K562 (cell line): Measurements from ENCODE around the gene CDC45. TPM values are rescaled to one million over a fixed set of nuclear protein-coding genes. Genes with fewer than 3 reads are reported as not detected.
A peak's percentile ranks its signal among the peaks of the same experiment; 100 is the strongest.

Source experiments
- ATF3 ChIP-seq, 2 experiments: fragments of 450-650 bp in 1 of 2; sonication (generic) in 1 of 2; formaldehyde crosslinking in 1 of 2; IDR thresholded peaks in 1 of 2; conservative IDR thresholded peaks in 1 of 2; 2 replicates each; pipeline versions ENCODE4 v1.6.1 to v1.8.1; 2016 to 2023; ENCODE audit warnings: mild to moderate bottlenecking in 2 of 2, moderate library complexity in 2 of 2, inconsistent platforms in 1 of 2, missing genetic modification reagents in 1 of 2
- CGGBP1 ChIP-seq: fragments of 250-450 bp; sonication (Bioruptor Pico); IDR thresholded peaks from 2 replicates; pipeline ENCODE4 v1.9.0; 2021; ENCODE audit warnings: mild to moderate bottlenecking
- DIDO1 ChIP-seq: fragments of 450-650 bp; IDR thresholded peaks from 2 replicates; pipeline ENCODE4 v1.6.1; 2016; ENCODE audit warnings: low read depth, missing biosample characterization, missing genetic modification characterization
- FOXM1 ChIP-seq, 2 experiments: fragments of 450-650 bp in 1 of 2; sonication (generic) in 1 of 2; formaldehyde crosslinking in 1 of 2; IDR thresholded peaks; 2 replicates each; pipeline versions ENCODE4 v1.6.1 to v1.9.0; 2017 to 2022; ENCODE audit warnings: low read depth in 2 of 2, mild to moderate bottlenecking in 2 of 2, missing genetic modification reagents in 1 of 2, moderate library complexity in 1 of 2
- GMEB1 ChIP-seq: fragments of 250-450 bp; sonication (Bioruptor Pico); IDR thresholded peaks from 2 replicates; pipeline ENCODE4 v1.4.0; 2020; ENCODE audit warnings: mild to moderate bottlenecking
- GTF2B ChIP-seq: IDR thresholded peaks from 2 replicates; pipeline ENCODE4 v1.6.1; 2011; ENCODE audit not compliant: insufficient read length; ENCODE audit errors: extremely low read depth
- HDAC1 ChIP-seq, 2 experiments: fragments of 450-650 bp; IDR thresholded peaks; 2 replicates each; pipeline ENCODE4 v1.6.1; 2016 to 2017; ENCODE audit warnings: inconsistent platforms in 1 of 2, mild to moderate bottlenecking in 1 of 2, moderate library complexity in 1 of 2
- MAFK ChIP-seq: IDR thresholded peaks from 2 replicates; pipeline ENCODE4 v1.6.1; 2011; ENCODE audit warnings: low read length, improper control_type of control experiment
- NR3C1 ChIP-seq: sonication (generic); formaldehyde crosslinking; IDR thresholded peaks from 2 replicates; pipeline ENCODE4 v1.8.1; 2022; ENCODE audit warnings: missing genetic modification reagents
- PHTF2 ChIP-seq: fragments of 250-450 bp; sonication (Bioruptor Pico); IDR thresholded peaks from 2 replicates; pipeline ENCODE4 v1.5.0; 2021; ENCODE audit warnings: mild to moderate bottlenecking
- RAD21 ChIP-seq, 2 experiments: fragments of 250-450 bp in 1 of 2; fragments of 450-650 bp in 1 of 2; sonication (Bioruptor Pico) in 1 of 2; formaldehyde crosslinking in 1 of 2; IDR thresholded peaks in 1 of 2; conservative IDR thresholded peaks in 1 of 2; 2 replicates each; pipeline versions ENCODE4 v1.4.0 to v1.8.0; 2020 to 2022; ENCODE audit warnings: mild to moderate bottlenecking in 2 of 2, moderate library complexity in 1 of 2
- SAP30 ChIP-seq: fragments of 200-600 bp; sonication (generic); IDR thresholded peaks from 2 replicates; pipeline ENCODE4 v1.6.1; 2012; ENCODE audit warnings: borderline replicate concordance, low read depth, mild to moderate bottlenecking, moderate library complexity, low read length, control low read depth, inconsistent platforms; ENCODE audit not compliant: insufficient read depth, poor library complexity, severe bottlenecking
- polyA plus RNA-seq, 8 experiments: library from polyadenylated mRNA; depleted of rRNA in 4 of 8; stranded (reverse) in 5 of 8; unstranded in 3 of 8; fragments of >200 nt; fragmentation: Nextera tagmentation in 2 of 8; fragmentation: Illumina TruSeq in 1 of 8; extraction: Ambion mirVana in 2 of 8; extraction: Trizol in 1 of 8; gene quantifications; 2 replicates each; pipeline versions ENCODE4 v1.2.1 to v1.2.3, GENCODE V29; 2011 to 2014; ENCODE audit warnings: inconsistent platforms in 1 of 8, missing spikeins in 1 of 8
- total RNA-seq, 7 experiments: library from RNA; depleted of rRNA in 6 of 7; stranded (reverse); fragments of >200 nt in 6 of 7; fragmentation: Illumina TruSeq in 2 of 7; extraction: Trizol in 2 of 7; gene quantifications; 2 replicates each; pipeline versions ENCODE4 v1.2.1 to v1.2.3, GENCODE V29; 2011 to 2021; ENCODE audit warnings: low replicate concordance in 1 of 7
- TF ChIP-seq, protein P1 (sequence below), 2 experiments: fragments of 450-650 bp; IDR thresholded peaks; 2 replicates each; pipeline ENCODE4 v1.6.1; 2018; ENCODE audit warnings: mild to moderate bottlenecking in 2 of 2, low read depth in 1 of 2; ENCODE audit not compliant: partially characterized antibody in 2 of 2
- TF ChIP-seq, protein P2 (sequence below): sonication (generic); formaldehyde crosslinking; IDR thresholded peaks from 2 replicates; pipeline ENCODE4 v1.8.0; 2022; ENCODE audit warnings: mild to moderate bottlenecking, missing genetic modification reagents

The CDC45 gene
- total and polyA plus RNA-seq, 9 of the 15 experiments (the other 6 are each of a cell fraction or from before 2014, with no cell fraction given), result 251 to 580 (median 410) TPM

DNA sequence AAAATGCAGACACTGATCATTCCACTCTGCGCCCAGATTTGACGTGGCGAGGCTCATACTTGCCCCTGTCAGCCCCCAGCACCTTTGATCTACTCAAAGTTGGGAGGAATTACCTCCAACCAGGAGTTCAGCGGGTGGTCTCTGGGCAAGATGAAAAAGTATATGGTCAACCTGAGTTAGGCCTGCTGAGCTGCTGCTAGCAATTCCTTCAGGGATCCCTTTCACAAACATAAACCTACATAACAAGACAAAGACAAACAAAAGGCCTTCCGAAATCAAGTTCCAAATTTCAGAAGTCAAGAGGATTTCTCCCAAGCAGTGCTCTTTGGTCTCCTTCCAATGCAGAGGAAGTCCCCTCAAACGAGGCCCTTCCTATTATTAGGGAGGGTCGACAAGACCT lies 23.6 kb downstream of the CDC45 start (continued):
- TF ChIP-seq, protein P1, sequence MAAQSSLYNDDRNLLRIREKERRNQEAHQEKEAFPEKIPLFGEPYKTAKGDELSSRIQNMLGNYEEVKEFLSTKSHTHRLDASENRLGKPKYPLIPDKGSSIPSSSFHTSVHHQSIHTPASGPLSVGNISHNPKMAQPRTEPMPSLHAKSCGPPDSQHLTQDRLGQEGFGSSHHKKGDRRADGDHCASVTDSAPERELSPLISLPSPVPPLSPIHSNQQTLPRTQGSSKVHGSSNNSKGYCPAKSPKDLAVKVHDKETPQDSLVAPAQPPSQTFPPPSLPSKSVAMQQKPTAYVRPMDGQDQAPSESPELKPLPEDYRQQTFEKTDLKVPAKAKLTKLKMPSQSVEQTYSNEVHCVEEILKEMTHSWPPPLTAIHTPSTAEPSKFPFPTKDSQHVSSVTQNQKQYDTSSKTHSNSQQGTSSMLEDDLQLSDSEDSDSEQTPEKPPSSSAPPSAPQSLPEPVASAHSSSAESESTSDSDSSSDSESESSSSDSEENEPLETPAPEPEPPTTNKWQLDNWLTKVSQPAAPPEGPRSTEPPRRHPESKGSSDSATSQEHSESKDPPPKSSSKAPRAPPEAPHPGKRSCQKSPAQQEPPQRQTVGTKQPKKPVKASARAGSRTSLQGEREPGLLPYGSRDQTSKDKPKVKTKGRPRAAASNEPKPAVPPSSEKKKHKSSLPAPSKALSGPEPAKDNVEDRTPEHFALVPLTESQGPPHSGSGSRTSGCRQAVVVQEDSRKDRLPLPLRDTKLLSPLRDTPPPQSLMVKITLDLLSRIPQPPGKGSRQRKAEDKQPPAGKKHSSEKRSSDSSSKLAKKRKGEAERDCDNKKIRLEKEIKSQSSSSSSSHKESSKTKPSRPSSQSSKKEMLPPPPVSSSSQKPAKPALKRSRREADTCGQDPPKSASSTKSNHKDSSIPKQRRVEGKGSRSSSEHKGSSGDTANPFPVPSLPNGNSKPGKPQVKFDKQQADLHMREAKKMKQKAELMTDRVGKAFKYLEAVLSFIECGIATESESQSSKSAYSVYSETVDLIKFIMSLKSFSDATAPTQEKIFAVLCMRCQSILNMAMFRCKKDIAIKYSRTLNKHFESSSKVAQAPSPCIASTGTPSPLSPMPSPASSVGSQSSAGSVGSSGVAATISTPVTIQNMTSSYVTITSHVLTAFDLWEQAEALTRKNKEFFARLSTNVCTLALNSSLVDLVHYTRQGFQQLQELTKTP (IDR thresholded peaks at IDR 0.05; ENCODE audit: low read depth in 1 of 2, partially characterized antibody in 2 of 2), result no peak
- no peak for TF ChIP-seq SAP30
- TF ChIP-seq DIDO1 (tag), result no peak
- TF ChIP-seq CGGBP1 (CRISPR knock-in tag), result no peak
- TF ChIP-seq HDAC1 (IDR thresholded peaks at IDR 0.05), result no peak
- no peak for TF ChIP-seq GTF2B
- no peak for TF ChIP-seq ATF3 (IDR thresholded peaks at IDR 0.05)
- no peak for TF ChIP-seq ATF3 (CRISPR knock-in tag; conservative IDR thresholded peaks at IDR 0.05)
- no peak for TF ChIP-seq PHTF2 (CRISPR knock-in tag)
- TF ChIP-seq RAD21 (CRISPR knock-in tag; conservative IDR thresholded peaks at IDR 0.05 in 1 of 2, IDR thresholded peaks at IDR 0.05 in 1 of 2), result no peak
- TF ChIP-seq, protein P2, sequence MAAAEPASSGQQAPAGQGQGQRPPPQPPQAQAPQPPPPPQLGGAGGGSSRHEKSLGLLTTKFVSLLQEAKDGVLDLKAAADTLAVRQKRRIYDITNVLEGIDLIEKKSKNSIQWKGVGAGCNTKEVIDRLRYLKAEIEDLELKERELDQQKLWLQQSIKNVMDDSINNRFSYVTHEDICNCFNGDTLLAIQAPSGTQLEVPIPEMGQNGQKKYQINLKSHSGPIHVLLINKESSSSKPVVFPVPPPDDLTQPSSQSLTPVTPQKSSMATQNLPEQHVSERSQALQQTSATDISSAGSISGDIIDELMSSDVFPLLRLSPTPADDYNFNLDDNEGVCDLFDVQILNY, result 0 out of 2 replicates have a peak, but pooled peaks have one; percentile 11
- 0 out of 2 replicates have a peak, but pooled peaks have one; percentile 15 for TF ChIP-seq MAFK
- TF ChIP-seq NR3C1, result no peak
- TF ChIP-seq FOXM1 (IDR thresholded peaks at IDR 0.05; ENCODE audit: low read depth), result no peak
- no peak for TF ChIP-seq FOXM1 (CRISPR knock-in tag; IDR thresholded peaks at IDR 0.05; ENCODE audit: low read depth)
- TF ChIP-seq GMEB1 (CRISPR knock-in tag), result no peak
